ENCODE results near the gene BEGAIN. TPM values are rescaled to one million over a fixed set of nuclear protein-coding genes. Genes with fewer than 3 reads are reported as not detected.

Gene BEGAIN
- total and polyA plus RNA-seq, 2 experiments from 2014 or later = 1.4 to 2.5 TPM

- Histone ChIP-seq H3K27me3 (no peaks in the 10 kb centered on the region), H3K9me3 (ENCODE audit: low read depth) (no peaks in the 10 kb centered on the region), H3K79me2 (no peaks in the 10 kb centered on the region), H3K4me1 (ENCODE audit: insufficient read depth) (no peaks in the 10 kb centered on the region), H3K4me2 (no peak overlapping the region), H3K36me3 (replicated peaks; ENCODE audit: insufficient read depth, low read depth) (no peaks in the 10 kb centered on the region), H3K9me2 (replicated peaks; ENCODE audit: insufficient read depth) (no peaks in the 10 kb centered on the region), H3K27ac (no peak overlapping the region), H3K4me3 (no peak overlapping the region), H2AFZ (no peak overlapping the region), H4K20me1 (ENCODE audit: insufficient read depth, poor library complexity, severe bottlenecking) (no peaks in the 10 kb centered on the region)
- 95% methylated on average over 8 of the region's 8 CpGs for WGBS (ENCODE audit: low lambda C conversion rate, missing lambda C conversion rate)
- TF ChIP-seq EZH2 (IDR thresholded peaks at IDR 0.05; ENCODE audit: borderline replicate concordance) (no peak), CTCF (IDR thresholded peaks at IDR 0.05; ENCODE audit: poor library complexity) (no peak), EZH2phosphoT487 (IDR thresholded peaks at IDR 0.05; ENCODE audit: low read depth, severe bottlenecking, unreplicated experiment) (no peak)
- no peak for DNase-seq (ENCODE audit: low spot score)
Observed at GRCh38 chr14:100536121-100536510, 51.1 kb downstream of the BEGAIN start.

DNA sequence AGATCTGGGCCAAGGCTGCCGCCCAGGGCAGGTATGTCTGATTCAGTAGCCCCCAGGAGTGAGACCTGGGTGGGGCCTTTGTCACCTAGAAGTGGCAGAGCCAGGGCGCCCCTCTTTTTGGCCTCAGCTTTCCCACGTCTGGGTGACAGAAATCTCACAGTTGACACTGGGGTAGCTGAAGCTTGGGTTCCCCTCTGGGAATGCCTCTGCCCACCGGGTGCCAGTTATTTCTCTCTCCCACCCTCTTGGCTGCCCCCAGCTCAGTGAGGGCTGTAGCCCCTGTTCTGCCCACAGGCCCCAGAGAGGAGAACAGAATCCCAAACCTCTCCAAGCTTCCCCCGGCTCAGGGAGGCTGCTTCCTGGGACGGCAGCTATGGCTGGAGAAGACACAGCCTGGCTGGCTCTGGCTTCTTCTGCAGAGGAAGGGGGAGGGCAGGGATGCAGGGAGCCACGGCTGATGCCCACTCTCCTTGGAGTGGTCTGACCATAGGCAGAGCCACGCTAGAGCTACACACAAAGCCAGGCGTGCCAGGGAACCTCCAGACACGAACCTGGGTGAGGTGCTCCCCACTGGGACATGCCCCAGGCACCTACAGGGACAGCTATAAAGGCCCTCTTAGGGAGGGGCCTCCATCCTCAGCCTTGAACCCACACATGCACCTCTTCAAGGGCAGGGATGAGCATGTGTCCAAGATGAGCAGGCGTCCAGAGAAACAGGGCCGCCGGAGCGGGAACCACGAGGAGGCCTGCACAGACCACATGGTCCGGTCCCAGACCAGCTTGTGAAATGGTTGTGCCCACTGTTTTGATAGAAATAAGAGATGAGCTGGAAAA is 51.7 kb downstream of the BEGAIN start:
- no peak overlapping the region for H2AFZ ChIP-seq
- no peaks in the 10 kb centered on the region for H3K27me3 ChIP-seq
- no peaks in the 10 kb centered on the region for H3K36me3 ChIP-seq (replicated peaks; ENCODE audit: insufficient read depth, low read depth)
- no peak overlapping the region for H3K27ac ChIP-seq
- H3K4me1 ChIP-seq (ENCODE audit: insufficient read depth) = no peaks in the 10 kb centered on the region
- WGBS (ENCODE audit: low lambda C conversion rate, missing lambda C conversion rate) = 87% methylated on average over 16 of the region's 16 CpGs
- H3K9me3 ChIP-seq (ENCODE audit: low read depth) = no peaks in the 10 kb centered on the region
- DNase-seq (ENCODE audit: low spot score) = no peak
- no peaks in the 10 kb centered on the region for H3K79me2 ChIP-seq
- H3K9me2 ChIP-seq (replicated peaks; ENCODE audit: insufficient read depth) = no peaks in the 10 kb centered on the region
- no peak overlapping the region for H3K4me2 ChIP-seq
- no peak overlapping the region for H3K4me3 ChIP-seq
- TF ChIP-seq EZH2 (IDR thresholded peaks at IDR 0.05; ENCODE audit: borderline replicate concordance) = no peak
- no peak for TF ChIP-seq CTCF (IDR thresholded peaks at IDR 0.05; ENCODE audit: poor library complexity)
- no peak for TF ChIP-seq EZH2phosphoT487 (IDR thresholded peaks at IDR 0.05; ENCODE audit: low read depth, severe bottlenecking, unreplicated experiment)
- no peaks in the 10 kb centered on the region for H4K20me1 ChIP-seq (ENCODE audit: insufficient read depth, poor library complexity, severe bottlenecking)

- Histone ChIP-seq H3K36me3 (replicated peaks; ENCODE audit: insufficient read depth, low read depth) (no peaks in the 10 kb centered on the region), H3K79me2 (no peaks in the 10 kb centered on the region), H2AFZ (no peak overlapping the region), H3K27ac (no peak overlapping the region), H3K4me3 (no peak overlapping the region), H4K20me1 (ENCODE audit: insufficient read depth, poor library complexity, severe bottlenecking) (no peaks in the 10 kb centered on the region), H3K27me3 (no peaks in the 10 kb centered on the region), H3K4me2 (no peak overlapping the region), H3K9me2 (replicated peaks; ENCODE audit: insufficient read depth) (no peaks in the 10 kb centered on the region), H3K4me1 (ENCODE audit: insufficient read depth) (no peaks in the 10 kb centered on the region), H3K9me3 (ENCODE audit: low read depth) (no peaks in the 10 kb centered on the region)
- DNase-seq (ENCODE audit: low spot score) = no peak
- WGBS (ENCODE audit: low lambda C conversion rate, missing lambda C conversion rate) = 74% methylated on average over 13 of the region's 13 CpGs
- no peak for TF ChIP-seq EZH2phosphoT487 (IDR thresholded peaks at IDR 0.05; ENCODE audit: low read depth, severe bottlenecking, unreplicated experiment)
- TF ChIP-seq EZH2 (IDR thresholded peaks at IDR 0.05; ENCODE audit: borderline replicate concordance) = no peak
- TF ChIP-seq CTCF (IDR thresholded peaks at IDR 0.05; ENCODE audit: poor library complexity) = no peak
Observed at GRCh38 chr14:100534528-100535286, 52.5 kb downstream of the BEGAIN start.

Measured in hepatocyte (in vitro differentiated cells).